GM12878 (cell line): ENCODE data around the gene HSD3B2. TPM values are rescaled to one million over a fixed set of nuclear protein-coding genes. Genes with fewer than 3 reads are reported as not detected.

ENCODE experiments used
- ATAC-seq: fragments of 200-7000 bp; cut with Tn5 transposase; 3 replicates; pipeline ENCODE4 v1.9.1; 2020; ENCODE audit warnings: mild to moderate bottlenecking, moderate library complexity
- BruUV-seq: library from RNA; stranded (reverse); fragments of 400-500 nt; replicated peaks from 2 replicates; lab custom pipeline; 2021; lab: Mats Ljungman, UMichigan
- CTCF ChIA-PET: fragments of 300-600 bp; sonication (Branson Sonifier 250); formaldehyde crosslinking; extraction: SDS; loops from one replicate; lab custom pipeline; 2021; ENCODE audit warnings: inconsistent platforms; lab: Yijun Ruan, JAX
- POLR2A ChIA-PET: fragments of 350-600 bp; formaldehyde crosslinking; extraction: SDS; loops from one replicate; lab custom pipeline; 2021; ENCODE audit warnings: inconsistent platforms; lab: Charles Lee
- RAD21 ChIA-PET: fragments of 300-600 bp; sonication (Branson Sonifier 250); formaldehyde crosslinking; loops from one replicate; lab custom pipeline; 2023; ENCODE audit warnings: antibody characterized with exemption; ENCODE audit not compliant: unreplicated experiment; lab: Charles Lee
- SMC1A ChIA-PET: fragments of 300-600 bp; sonication (Branson Sonifier 250); formaldehyde crosslinking; loops from one replicate; lab custom pipeline; 2023; ENCODE audit not compliant: unreplicated experiment, uncharacterized antibody; lab: Charles Lee
- DNase-seq: peaks from one replicate; pipeline ENCODE4 v3.0.0-alpha.2; 2011; ENCODE audit warnings: low read depth, low spot score
- FAIRE-seq: peaks from 3 replicates; lab custom pipeline; 2011; peaks lifted over from hg19 to GRCh38; lab: Jason Lieb, UNC
- H2AFZ ChIP-seq: 2 replicates; pipeline ENCODE4 v1.6.0; 2011; ENCODE audit warnings: low read depth, low read length, control low read depth; ENCODE audit not compliant: control insufficient read depth
- H3K27ac ChIP-seq: 2 replicates; pipeline ENCODE4 v1.5.1; 2011; ENCODE audit warnings: control low read depth; ENCODE audit not compliant: control insufficient read depth, insufficient read depth
- H3K27me3 ChIP-seq, 2 experiments: replicated peaks in 1 of 2; 2 replicates each; pipeline versions ENCODE4 v1.6.0 to v1.6.1; 2011; ENCODE audit warnings: low read length in 1 of 2; ENCODE audit not compliant: control insufficient read depth in 2 of 2, insufficient read depth in 2 of 2
- H3K36me3 ChIP-seq, 2 experiments: 2 replicates each; pipeline ENCODE4 v1.5.1; 2011; ENCODE audit warnings: low read length in 1 of 2; ENCODE audit not compliant: control insufficient read depth in 2 of 2, insufficient read depth in 2 of 2
- H3K4me1 ChIP-seq: 2 replicates; pipeline ENCODE4 v1.6.1; 2011; ENCODE audit warnings: mild to moderate bottlenecking, low read length, moderate library complexity, mixed read lengths; ENCODE audit not compliant: control insufficient read depth, insufficient read depth
- H3K4me2 ChIP-seq: 2 replicates; pipeline ENCODE4 v1.6.0; 2011; ENCODE audit warnings: control low read depth; ENCODE audit not compliant: control insufficient read depth, insufficient read depth
- H3K4me3 ChIP-seq: fragments of 200-600 bp; sonication (generic); 2 replicates; pipeline ENCODE4 v1.5.1; 2016
- H3K79me2 ChIP-seq: 2 replicates; pipeline ENCODE4 v1.6.0; 2011; ENCODE audit warnings: low read length; ENCODE audit not compliant: control insufficient read depth, insufficient read depth
- H3K9ac ChIP-seq: 2 replicates; pipeline ENCODE4 v1.8.0; 2011; ENCODE audit warnings: low read length, control low read depth, mixed read lengths; ENCODE audit not compliant: control insufficient read depth, insufficient read depth
- H3K9me3 ChIP-seq: replicated peaks from 3 replicates; pipeline ENCODE4 v1.5.1; 2011; ENCODE audit warnings: mild to moderate bottlenecking, low read length; ENCODE audit not compliant: control insufficient read depth, insufficient read depth
- H4K20me1 ChIP-seq: 2 replicates; pipeline ENCODE4 v1.6.0; 2011; ENCODE audit not compliant: control insufficient read depth, insufficient read depth
- ASH2L ChIP-seq: fragments of 300-600, 200-600 bp; sonication (generic); IDR thresholded peaks from 2 replicates; pipeline ENCODE4 v1.6.1; 2017; ENCODE audit warnings: low read depth, mild to moderate bottlenecking, borderline replicate concordance
- BMI1 ChIP-seq: fragments of 450-650 bp; IDR thresholded peaks from 2 replicates; pipeline ENCODE4 v1.6.1; 2016; ENCODE audit warnings: mild to moderate bottlenecking, moderate library complexity, borderline replicate concordance
- ESRRA ChIP-seq: IDR thresholded peaks from 2 replicates; pipeline ENCODE4 v1.6.1; 2012; ENCODE audit warnings: mild to moderate bottlenecking, low read length, improper control_type of control experiment
- HDAC2 ChIP-seq: fragments of 200-600 bp; sonication (generic); IDR thresholded peaks from 2 replicates; pipeline ENCODE4 v1.6.1; 2017
- HSF1 ChIP-seq: fragments of 150-350 bp; IDR thresholded peaks from 2 replicates; pipeline ENCODE4 v1.6.1; 2014; ENCODE audit warnings: mild to moderate bottlenecking, low read depth, low read length
- MYC ChIP-seq: IDR thresholded peaks from 2 replicates; pipeline ENCODE4 v1.6.1; 2011; ENCODE audit warnings: mild to moderate bottlenecking, low read length, moderate library complexity, inconsistent platforms; ENCODE audit not compliant: insufficient read depth, insufficient replicate concordance, insufficient read length, severe bottlenecking
- NFYB ChIP-seq: IDR thresholded peaks from 2 replicates; pipeline ENCODE4 v1.6.1; 2011; ENCODE audit warnings: low read depth, mild to moderate bottlenecking, low read length, improper control_type of control experiment, moderate library complexity; ENCODE audit not compliant: insufficient read depth
- POU2F2 ChIP-seq: IDR thresholded peaks from 3 replicates; pipeline ENCODE4 v1.6.1; 2011; ENCODE audit warnings: low read depth, mild to moderate bottlenecking, low read length, borderline replicate concordance
- RELB ChIP-seq: fragments of 450-650 bp; IDR thresholded peaks from 2 replicates; pipeline ENCODE4 v1.6.1; 2017; ENCODE audit warnings: low read depth, mild to moderate bottlenecking, moderate library complexity
- SMC3 ChIP-seq: IDR thresholded peaks from 2 replicates; pipeline ENCODE4 v1.6.1; 2011; ENCODE audit warnings: low read length, improper control_type of control experiment, borderline replicate concordance
- SREBF1 ChIP-seq: IDR thresholded peaks from 2 replicates; pipeline ENCODE4 v1.6.1; 2012; ENCODE audit warnings: mild to moderate bottlenecking, low read length
- SUZ12 ChIP-seq: fragments of 200-600 bp; sonication (generic); IDR thresholded peaks from one replicate; pipeline ENCODE4 v1.6.1; 2018; ENCODE audit warnings: antibody characterized with exemption, mild to moderate bottlenecking; ENCODE audit not compliant: unreplicated experiment
- ZBTB4 ChIP-seq: fragments of 450-650 bp; formaldehyde crosslinking; IDR thresholded peaks from 2 replicates; pipeline ENCODE4 v1.4.0; 2022; ENCODE audit warnings: mild to moderate bottlenecking, moderate library complexity
- WGBS: methylation state at CpG from one replicate; pipeline ENCODE4 v1.1.6; 2016; ENCODE audit warnings: low lambda C conversion rate; ENCODE audit not compliant: insufficient replicate concordance, insufficient coverage; ENCODE audit errors: missing lambda C conversion rate; 5-methylcytosine and 5-hydroxymethylcytosine counted together
- in situ Hi-C: fragments of 300-500 bp; cut with MboI; formaldehyde crosslinking; loops from 9 replicates; pipeline ENCODE4 v1.14.3; 2018; ENCODE audit warnings: mixed read lengths
- intact Hi-C: fragments of 100-400 bp; cut with micrococcal nuclease; formaldehyde crosslinking; loops from one replicate; pipeline ENCODE4 v1.14.2; 2022; ENCODE audit not compliant: unreplicated experiment
- polyA plus RNA-seq, 11 experiments: library from polyadenylated mRNA; depleted of rRNA in 4 of 11; unstranded in 6 of 11; stranded (reverse) in 5 of 11; fragments of >200 nt; fragmentation: Nextera tagmentation in 4 of 11; fragmentation: Illumina TruSeq in 1 of 11; extraction: Ambion mirVana in 4 of 11; extraction: Trizol in 1 of 11; gene quantifications; 1 replicate in 1 of 11; 2 replicates in 10 of 11; pipeline versions ENCODE4 v1.2.1 to v1.2.3, GENCODE V29; 2011 to 2016; ENCODE audit warnings: inconsistent platforms in 2 of 11, missing spikeins in 2 of 11, low read depth in 1 of 11
- total RNA-seq, 4 experiments: library from RNA; depleted of rRNA in 3 of 4; stranded (reverse); fragments of >200 nt in 3 of 4; fragmentation: Illumina TruSeq in 1 of 4; extraction: Trizol in 1 of 4; gene quantifications; 2 replicates each; pipeline versions ENCODE4 v1.2.1 to v1.2.3, GENCODE V29; 2013 to 2021

Gene HSD3B2
- total and polyA plus RNA-seq, 10 of the 15 experiments (the other 5 are each of a cell fraction or from before 2014, with no cell fraction given) = 0.56 TPM; not detected in 9

GRCh38 chr1:119366424-119366823 lies 48.5 kb upstream of the HSD3B2 start (continued):
- TF ChIP-seq SUZ12 (no peak), ESRRA (no peak), POU2F2 (peak; percentile 38; the same call in 1 of the 3 replicates)
- TF ChIP-seq, all 136 proteins: peak for 2

- Histone ChIP-seq H3K27ac (no peak overlapping the region), H3K4me2 (no peak overlapping the region), H3K9ac (no peak overlapping the region), H3K27me3 (no peaks in the 10 kb centered on the region), H2AFZ (no peak overlapping the region), H3K4me1 (peaks cover 5% of the 10 kb centered on the region; the same call in 1 of the 2 replicates), H3K4me3 (no peak overlapping the region), H4K20me1 (no peaks in the 10 kb centered on the region), H3K36me3 (no peaks in the 10 kb centered on the region), H3K79me2 (no peaks in the 10 kb centered on the region), H3K9me3 (no peaks in the 10 kb centered on the region)
- ChIA-PET SMC1A (interaction anchor here (0.7 to 7.2 kb wide), 21 partner anchors 9 to 147 kb away, joined by 3 to 73 read pairs (median 9); no protein-coding TSS in a partner anchor), POLR2A (interaction anchor here (1.3 kb wide), 2 partner anchors 50 to 52 kb away, joined by 3 read pairs; no protein-coding TSS in a partner anchor), RAD21 (interaction anchor here (0.8 to 5.3 kb wide), 16 partner anchors 10 to 1031 kb away, joined by 3 to 63 read pairs (median 8); partner anchors contain the start of gene WARS2), CTCF (interaction anchor here (0.5 to 8.9 kb wide), 33 partner anchors 9 to 1216 kb away, joined by 3 to 144 read pairs (median 5); partner anchors contain the start of gene WARS2)
- intact Hi-C loops = loop anchor here (1.0 to 10.0 kb wide), 5 partner anchors 81 to 1215 kb away; no protein-coding TSS in a partner anchor
- WGBS = 40% methylated on average over 13 of the region's 13 CpGs
- in situ Hi-C loops = loop anchor here (5.0 kb wide), 1 partner anchor 80 kb away; no protein-coding TSS in a partner anchor
- DNase-seq (no peak), ATAC-seq (peak; percentile 82), FAIRE-seq (no peak)
- no TSS peak for BruUV-seq
- TF ChIP-seq RELB (no peak), NFYB (peak; percentile 80), ZBTB4 (CRISPR knock-in tag) (no peak), HDAC2 (no peak), MYC (no peak), POU2F2 (0 out of 3 replicates have a peak, but pooled peaks have one; percentile 47), BMI1 (no peak), SMC3 (peak; percentile 100), ASH2L (no peak), HSF1 (peak; percentile 81; the same call in 1 of the 2 replicates), SREBF1 (no peak)
These were observed 47.4 kb upstream of the HSD3B2 start for GRCh38 chr1:119367432-119368124.
